ENCODE results near the gene ZNF625.

ZNF625 gene

GRCh38 chr19:12141405-12141736, 15.2 kb downstream of the ZNF625 start:
- intact Hi-C loops (cut with DNase I; ENCODE audit: low total_unique reads): loop anchor here (2.0 to 5.0 kb wide), 3 partner anchors 79 to 344 kb away; partner anchors contain the start of genes ZNF491, ZNF763 and ZNF844
- H3K27me3 ChIP-seq: no peaks in the 10 kb centered on the region
- H3K4me1 ChIP-seq: peaks cover 0 to 24% (median 15%) of the 10 kb centered on the region in 4 donors
- peaks cover 17 to 34% (median 27%) of the 10 kb centered on the region in 3 donors for H3K36me3 ChIP-seq
- H3K27ac ChIP-seq: no peak overlapping the region
- no peak overlapping the region for H3K4me3 ChIP-seq
- peaks cover 0 to under 1% (median 0%) of the 10 kb centered on the region in 3 donors for H3K9me3 ChIP-seq
- no peak for DNase-seq
- no peak for TF ChIP-seq CTCF (IDR thresholded peaks at IDR 0.05)

GRCh38 chr19:12140545-12141404, 15.8 kb downstream of the ZNF625 start:
- Histone ChIP-seq H3K27me3 (no peaks in the 10 kb centered on the region), H3K4me1 (peaks cover 0 to 24% (median 15%) of the 10 kb centered on the region in 4 donors), H3K4me3 (peak overlapping the region; percentile 65 to 87), H3K9me3 (peaks cover 0 to 4% (median 0%) of the 10 kb centered on the region in 3 donors), H3K27ac (peak overlapping the region in 1 of 2 donors; percentile 90), H3K36me3 (peaks cover 17 to 34% (median 27%) of the 10 kb centered on the region in 3 donors)
- peak; percentile 94 to 97 for TF ChIP-seq CTCF (IDR thresholded peaks at IDR 0.05)
- peak; percentile 84 to 89 for DNase-seq
- intact Hi-C loops (cut with DNase I; ENCODE audit: low total_unique reads): loop anchor here (2.0 to 5.0 kb wide), 3 partner anchors 78 to 343 kb away; partner anchors contain the start of genes ZNF491, ZNF763 and ZNF844

- H3K27me3 ChIP-seq: no peaks in the 10 kb centered on the region
- peaks cover 0 to 24% (median 15%) of the 10 kb centered on the region in 4 donors for H3K4me1 ChIP-seq
- H3K36me3 ChIP-seq: peaks cover 17 to 34% (median 27%) of the 10 kb centered on the region in 3 donors
- peak; percentile 97 to 98 for DNase-seq
- no peak for TF ChIP-seq CTCF (IDR thresholded peaks at IDR 0.05)
- intact Hi-C loops (cut with DNase I; ENCODE audit: low total_unique reads): loop anchor here (2.0 to 5.0 kb wide), 4 partner anchors 48 to 343 kb away; partner anchors contain the start of genes ZNF491, ZNF763 and ZNF844
- peaks cover 0 to 4% (median 0%) of the 10 kb centered on the region in 3 donors for H3K9me3 ChIP-seq
- peak within 1 kb of the TSS; percentile 83 to 90 for H3K27ac ChIP-seq
- H3K4me3 ChIP-seq: peak within 1 kb of the TSS; percentile 65 to 87
Measured at GRCh38 chr19:12139885-12140544, 16.5 kb downstream of the ZNF625 start, which contains the start of gene ZNF20. TSS of gene ZNF20 (minus strand) at chr19:12140350. CDS start at chr19:12140182, 168 bp downstream.

GRCh38 chr19:12139269-12139668, 17.3 kb downstream of the ZNF625 start:
- H3K36me3 ChIP-seq: peaks cover 22 to 36% (median 28%) of the 10 kb centered on the region in 3 donors
- peak overlapping the region; percentile 65 to 87 for H3K4me3 ChIP-seq
- H3K4me1 ChIP-seq: peaks cover 0 to 24% (median 15%) of the 10 kb centered on the region in 4 donors
- H3K9me3 ChIP-seq: peaks cover 0 to 5% (median 0%) of the 10 kb centered on the region in 3 donors
- peak overlapping the region; percentile 83 to 90 for H3K27ac ChIP-seq
- TF ChIP-seq CTCF (IDR thresholded peaks at IDR 0.05): no peak
- intact Hi-C loops (cut with DNase I; ENCODE audit: low total_unique reads): loop anchor here (5.0 kb wide), 1 partner anchor 47 kb away; no protein-coding TSS in a partner anchor
- H3K27me3 ChIP-seq: no peaks in the 10 kb centered on the region
- DNase-seq: no peak

GRCh38 chr19:12137221-12137940, 19.2 kb downstream of the ZNF625 start:
- no peak for TF ChIP-seq CTCF (IDR thresholded peaks at IDR 0.05)
- Histone ChIP-seq H3K27ac (no peak overlapping the region), H3K4me3 (no peak overlapping the region), H3K4me1 (peaks cover 0 to 24% (median 15%) of the 10 kb centered on the region in 4 donors), H3K9me3 (peaks cover 3 to 24% (median 16%) of the 10 kb centered on the region in 3 donors), H3K36me3 (peaks cover 41 to 55% (median 47%) of the 10 kb centered on the region in 3 donors), H3K27me3 (no peaks in the 10 kb centered on the region)
- intact Hi-C loops (cut with DNase I; ENCODE audit: low total_unique reads): loop anchor here (5.0 kb wide), 1 partner anchor 45 kb away; no protein-coding TSS in a partner anchor
- no peak for DNase-seq

All from tibial artery (tissue), 4 donors.